NCI-H748 treated with DMSO at 0.1 percent for 48 hours (cell line): ENCODE results near the gene SHB.

Source experiments
- DNase-seq: peaks from one replicate; lab custom pipeline; 2025; lab: John Stamatoyannopoulos, UW

The SHB gene

GRCh38 chr9:37929441-37929895, 139.6 kb downstream of the SHB start:
- DNase-seq = no peak

GRCh38 chr9:37928552-37929430, 140.2 kb downstream of the SHB start:
- DNase-seq = no peak

- no peak for DNase-seq
Measured at GRCh38 chr9:37927601-37928551, 141.2 kb downstream of the SHB start.

GRCh38 chr9:37927132-37927531, 141.9 kb downstream of the SHB start:
- no peak for DNase-seq

- DNase-seq = no peak
Measured at GRCh38 chr9:37926737-37927118, 142.3 kb downstream of the SHB start.

GRCh38 chr9:37925786-37926736, 143.0 kb downstream of the SHB start:
- no peak for DNase-seq

- DNase-seq = no peak
Measured at GRCh38 chr9:37925006-37925405, 144.0 kb downstream of the SHB start.

GRCh38 chr9:37924538-37924937, 144.5 kb downstream of the SHB start:
- no peak for DNase-seq

- no peak for DNase-seq
Measured at GRCh38 chr9:37923796-37924427, 145.1 kb downstream of the SHB start.

- no peak for DNase-seq
Measured at GRCh38 chr9:37923118-37923795, 145.8 kb downstream of the SHB start.

GRCh38 chr9:37922363-37923117, 146.5 kb downstream of the SHB start:
- no peak for DNase-seq

GRCh38 chr9:37921546-37922300, 147.3 kb downstream of the SHB start:
- DNase-seq = no peak

- no peak for DNase-seq
Measured at GRCh38 chr9:37921168-37921510, 147.9 kb downstream of the SHB start.

- DNase-seq = no peak
Measured at GRCh38 chr9:37920471-37921167, 148.4 kb downstream of the SHB start.

GRCh38 chr9:37919956-37920335, 149.1 kb downstream of the SHB start:
- DNase-seq = no peak

GRCh38 chr9:37919246-37919955, 149.6 kb downstream of the SHB start:
- no peak for DNase-seq

GRCh38 chr9:37918665-37919170, 150.3 kb downstream of the SHB start:
- DNase-seq = no peak
